ENCODE results near the gene CFP. TPM values are rescaled to one million over a fixed set of nuclear protein-coding genes. Genes with fewer than 3 reads are reported as not detected.

Gene CFP
- total RNA-seq, 2 donors from 2014 or later, result 0.09 to 2.9 TPM

DNA sequence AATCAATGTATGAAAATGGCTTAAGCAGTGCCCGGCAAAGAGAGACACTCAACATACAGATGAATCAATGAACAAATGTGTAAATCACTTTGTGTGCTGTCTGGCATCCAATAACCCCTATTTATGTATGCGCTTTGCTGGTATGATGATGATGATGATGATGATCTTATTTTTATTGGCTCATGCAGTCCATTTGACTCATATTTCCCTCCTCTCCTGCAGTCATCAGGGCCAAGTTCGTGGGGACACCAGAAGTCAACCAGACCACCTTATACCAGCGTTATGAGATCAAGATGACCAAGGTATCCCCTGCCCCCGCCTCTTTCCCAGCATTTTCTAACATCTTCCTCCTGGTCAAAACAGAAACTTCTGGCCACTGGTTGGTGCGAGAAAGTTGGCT, 45.0 kb downstream of the CFP start:
- Histone ChIP-seq H3K27me3 (replicated peaks; ENCODE audit: insufficient read depth) (no peaks in the 10 kb centered on the region), H3K4me3 (no peak overlapping the region), H3K9me3 (no peaks in the 10 kb centered on the region), H3K4me1 (replicated peaks) (no peaks in the 10 kb centered on the region), H3K36me3 (no peaks in the 10 kb centered on the region), H3K27ac (no peak overlapping the region)
- intact Hi-C loops (cut with DNase I), result no loop called here
- DNase-seq (ENCODE audit: low spot score), result no peak
- 67% methylated on average over 6 of the region's 6 CpGs for WGBS
- no peak for TF ChIP-seq POLR2AphosphoS5 (IDR thresholded peaks at IDR 0.05)
- TF ChIP-seq, protein P1, sequence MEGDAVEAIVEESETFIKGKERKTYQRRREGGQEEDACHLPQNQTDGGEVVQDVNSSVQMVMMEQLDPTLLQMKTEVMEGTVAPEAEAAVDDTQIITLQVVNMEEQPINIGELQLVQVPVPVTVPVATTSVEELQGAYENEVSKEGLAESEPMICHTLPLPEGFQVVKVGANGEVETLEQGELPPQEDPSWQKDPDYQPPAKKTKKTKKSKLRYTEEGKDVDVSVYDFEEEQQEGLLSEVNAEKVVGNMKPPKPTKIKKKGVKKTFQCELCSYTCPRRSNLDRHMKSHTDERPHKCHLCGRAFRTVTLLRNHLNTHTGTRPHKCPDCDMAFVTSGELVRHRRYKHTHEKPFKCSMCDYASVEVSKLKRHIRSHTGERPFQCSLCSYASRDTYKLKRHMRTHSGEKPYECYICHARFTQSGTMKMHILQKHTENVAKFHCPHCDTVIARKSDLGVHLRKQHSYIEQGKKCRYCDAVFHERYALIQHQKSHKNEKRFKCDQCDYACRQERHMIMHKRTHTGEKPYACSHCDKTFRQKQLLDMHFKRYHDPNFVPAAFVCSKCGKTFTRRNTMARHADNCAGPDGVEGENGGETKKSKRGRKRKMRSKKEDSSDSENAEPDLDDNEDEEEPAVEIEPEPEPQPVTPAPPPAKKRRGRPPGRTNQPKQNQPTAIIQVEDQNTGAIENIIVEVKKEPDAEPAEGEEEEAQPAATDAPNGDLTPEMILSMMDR (IDR thresholded peaks at IDR 0.05), result no peak
- no peak for TF ChIP-seq POLR2A (IDR thresholded peaks at IDR 0.05)

DNA sequence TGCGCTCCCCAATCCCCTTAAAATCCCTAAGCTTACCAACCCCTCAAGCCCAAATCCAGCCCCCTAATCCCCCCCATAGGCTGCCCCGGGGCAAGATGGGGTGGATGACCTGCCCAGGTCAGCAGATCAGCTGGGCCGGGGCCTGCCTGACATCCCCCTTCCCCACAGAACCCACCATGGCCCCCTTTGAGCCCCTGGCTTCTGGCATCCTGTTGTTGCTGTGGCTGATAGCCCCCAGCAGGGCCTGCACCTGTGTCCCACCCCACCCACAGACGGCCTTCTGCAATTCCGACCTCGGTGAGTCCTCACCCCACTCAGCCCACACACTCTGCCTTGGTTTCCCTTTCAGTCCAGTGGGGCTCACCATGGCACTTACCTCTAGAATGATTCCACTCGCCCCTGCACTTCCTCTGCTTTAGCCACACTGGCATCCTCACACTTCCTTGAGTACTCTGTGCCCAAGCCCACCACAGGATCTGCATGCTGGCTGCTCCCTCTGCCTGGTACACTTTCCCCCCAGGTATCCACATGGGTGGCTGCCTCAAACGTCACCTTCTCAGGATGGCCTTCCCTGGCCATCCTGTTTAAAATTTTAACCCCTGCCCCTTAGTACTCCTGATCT, 46.4 kb downstream of the CFP start:
- H3K27me3 ChIP-seq (replicated peaks; ENCODE audit: insufficient read depth), result no peaks in the 10 kb centered on the region

DNA sequence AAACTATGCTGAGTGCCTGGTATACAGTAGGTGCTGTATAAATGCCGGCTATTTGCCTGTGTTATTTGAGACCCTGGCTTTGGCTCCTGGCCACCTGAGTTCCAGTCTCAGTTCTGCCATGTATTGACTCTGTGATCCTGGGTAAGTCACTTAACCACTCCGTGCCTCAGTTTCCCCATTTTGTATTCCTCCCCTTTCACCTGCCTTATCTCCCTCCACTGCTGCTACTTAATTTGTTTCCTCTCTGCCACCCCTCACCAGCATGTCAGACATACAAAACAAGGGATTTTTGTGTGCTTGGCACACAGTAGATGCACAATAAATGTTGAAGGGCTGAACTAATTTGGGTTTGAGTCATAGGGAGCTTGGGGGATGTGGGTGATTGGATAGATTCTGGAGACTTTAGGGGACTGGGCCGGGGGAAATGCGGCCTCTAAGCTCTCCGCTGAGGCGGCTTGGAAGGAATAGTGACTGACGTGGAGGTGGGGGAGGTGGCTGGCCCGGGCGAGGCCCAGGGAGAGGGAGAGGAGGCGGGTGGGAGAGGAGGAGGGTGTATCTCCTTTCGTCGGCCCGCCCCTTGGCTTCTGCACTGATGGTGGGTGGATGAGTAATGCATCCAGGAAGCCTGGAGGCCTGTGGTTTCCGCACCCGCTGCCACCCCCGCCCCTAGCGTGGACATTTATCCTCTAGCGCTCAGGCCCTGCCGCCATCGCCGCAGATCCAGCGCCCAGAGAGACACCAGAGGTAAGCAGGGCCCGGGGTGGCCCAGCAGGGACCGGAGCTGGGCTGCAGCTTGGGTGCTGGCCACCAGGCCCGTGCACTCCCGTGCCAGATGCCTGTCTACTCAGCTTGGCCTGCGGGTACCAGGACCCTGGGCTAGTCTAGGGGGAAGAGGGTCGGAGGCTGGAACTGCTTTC, 47.7 kb downstream of the CFP start, which contains the start of gene TIMP1:
TIMP1 (plus strand) TSS at position 706 of the 917 bp plus-strand sequence. CDS start 980 bp downstream, outside the sequence.
- no peaks in the 10 kb centered on the region for H3K27me3 ChIP-seq (replicated peaks; ENCODE audit: insufficient read depth)
- TF ChIP-seq POLR2AphosphoS5 (IDR thresholded peaks at IDR 0.05) (peak; percentile 76), POLR2A (IDR thresholded peaks at IDR 0.05) (peak; percentile 53)
- TF ChIP-seq, protein P1 (IDR thresholded peaks at IDR 0.05), result no peak
- peak; percentile 80 for DNase-seq (ENCODE audit: low spot score)
- 19% methylated on average over 7 of the region's 28 CpGs for WGBS
- H3K9me3 ChIP-seq, result no peaks in the 10 kb centered on the region
- no peaks in the 10 kb centered on the region for H3K4me1 ChIP-seq (replicated peaks)
- intact Hi-C loops (cut with DNase I), result no loop called here
- H3K4me3 ChIP-seq, result peak within 1 kb of the TSS; percentile 24 to 34
- peak within 1 kb of the TSS; percentile 79 to 81 for H3K27ac ChIP-seq
- no peaks in the 10 kb centered on the region for H3K36me3 ChIP-seq

More for the DNA sequence above, 46.4 kb downstream of the CFP start:
- intact Hi-C loops (cut with DNase I), result no loop called here
- H3K9me3 ChIP-seq, result no peaks in the 10 kb centered on the region
- H3K27ac ChIP-seq, result peak overlapping the region; percentile 30 to 79
- WGBS, result 60% methylated on average over 8 of the region's 8 CpGs
- no peaks in the 10 kb centered on the region for H3K36me3 ChIP-seq
- no peak for DNase-seq (ENCODE audit: low spot score)
- TF ChIP-seq POLR2AphosphoS5 (IDR thresholded peaks at IDR 0.05) (no peak), POLR2A (IDR thresholded peaks at IDR 0.05) (no peak)
- TF ChIP-seq, protein P1 (IDR thresholded peaks at IDR 0.05), result no peak
- H3K4me1 ChIP-seq (replicated peaks), result no peaks in the 10 kb centered on the region
- no peak overlapping the region for H3K4me3 ChIP-seq

DNA sequence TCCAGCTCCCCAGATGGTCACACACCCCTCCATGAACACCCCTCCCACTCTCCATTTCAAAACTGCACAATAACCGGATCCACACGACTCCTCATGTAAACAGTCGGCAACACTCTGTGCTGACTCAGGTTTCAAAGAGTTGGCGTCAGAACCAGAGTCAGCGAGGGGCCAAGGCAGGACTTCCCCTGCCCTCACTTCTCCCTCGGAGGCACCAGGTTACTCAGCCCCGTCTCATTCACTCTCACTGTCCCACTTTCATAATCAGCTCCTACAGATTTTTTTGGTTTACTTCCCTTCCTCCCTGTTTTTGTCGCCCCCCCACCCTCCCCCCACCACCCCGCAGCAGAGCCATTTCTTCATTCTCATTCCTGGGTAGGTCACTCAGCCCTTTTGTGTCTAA, 50.2 kb downstream of the CFP start:
- no peaks in the 10 kb centered on the region for H3K4me1 ChIP-seq (replicated peaks)
- no peak overlapping the region for H3K4me3 ChIP-seq
- 33% methylated on average over 9 of the region's 9 CpGs for WGBS
- no peaks in the 10 kb centered on the region for H3K36me3 ChIP-seq
- H3K9me3 ChIP-seq, result no peaks in the 10 kb centered on the region
- no peaks in the 10 kb centered on the region for H3K27me3 ChIP-seq (replicated peaks; ENCODE audit: insufficient read depth)
- DNase-seq (ENCODE audit: low spot score), result no peak
- TF ChIP-seq POLR2AphosphoS5 (IDR thresholded peaks at IDR 0.05) (peak; percentile 29), POLR2A (IDR thresholded peaks at IDR 0.05) (no peak)
- H3K27ac ChIP-seq, result no peak overlapping the region
- intact Hi-C loops (cut with DNase I), result no loop called here

DNA sequence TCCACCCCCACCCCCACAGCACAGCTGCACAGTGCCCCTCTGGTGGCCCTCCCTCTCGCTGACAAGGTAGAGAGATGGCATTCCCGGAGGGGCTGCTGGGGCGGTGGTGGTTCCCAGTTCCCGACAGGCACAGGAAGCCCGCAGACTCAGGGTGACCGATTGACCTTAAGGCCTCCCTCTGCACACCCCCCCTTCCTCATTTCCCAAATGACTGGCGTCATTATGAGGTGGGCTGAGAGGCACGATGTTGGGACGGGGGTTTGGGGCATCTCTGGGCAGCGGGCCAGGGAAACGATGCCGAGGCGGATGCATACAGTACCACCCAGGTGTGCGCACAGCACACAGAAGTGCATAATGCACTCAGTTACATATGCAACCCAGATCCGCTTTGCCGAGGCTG, 51.0 kb downstream of the CFP start:
- H3K27ac ChIP-seq, result no peak overlapping the region
- no peak for DNase-seq (ENCODE audit: low spot score)
- no peak overlapping the region for H3K4me3 ChIP-seq
- no peaks in the 10 kb centered on the region for H3K36me3 ChIP-seq
- intact Hi-C loops (cut with DNase I), result no loop called here
- no peaks in the 10 kb centered on the region for H3K4me1 ChIP-seq (replicated peaks)
- TF ChIP-seq POLR2AphosphoS5 (IDR thresholded peaks at IDR 0.05) (no peak), POLR2A (IDR thresholded peaks at IDR 0.05) (no peak)
- TF ChIP-seq, protein P1 (IDR thresholded peaks at IDR 0.05), result no peak
- no peaks in the 10 kb centered on the region for H3K27me3 ChIP-seq (replicated peaks; ENCODE audit: insufficient read depth)
- WGBS, result no CpG with 5 or more reads among the region's 16 CpGs
- H3K9me3 ChIP-seq, result no peaks in the 10 kb centered on the region

All from prostate gland (tissue), 2 donors.